SIG-M5 (cell line): Measurements from ENCODE around the gene ZBTB48.
"Not testable (repeated sequence)": the region's sequence is repeated elsewhere in the genome, so short reads cannot be mapped to it uniquely, and the experiment has no call there.

Experiments
- DNase-seq: peaks from one replicate; lab custom pipeline; 2025; lab: John Stamatoyannopoulos, UW

Gene ZBTB48

GRCh38 chr1:6579374-6580118 lies at the start of gene ZBTB48:
TSS of gene ZBTB48 (plus strand) at chr1:6579994. CDS start at chr1:6580610, 616 bp downstream.
- DNase-seq, result peak; percentile 71

GRCh38 chr1:6530504-6531160 lies 49.2 kb upstream of the ZBTB48 start:
- DNase-seq, result no peak

- DNase-seq, result no peak
Observed at GRCh38 chr1:6531996-6532395, 47.8 kb upstream of the ZBTB48 start.

- DNase-seq, result no peak
Observed at GRCh38 chr1:6534248-6534822, 45.5 kb upstream of the ZBTB48 start.

- DNase-seq, result no peak
Observed at GRCh38 chr1:6535214-6535613, 44.6 kb upstream of the ZBTB48 start.

- DNase-seq, result no peak
Observed at GRCh38 chr1:6536291-6536690, 43.5 kb upstream of the ZBTB48 start.

- no peak for DNase-seq
Observed at GRCh38 chr1:6538956-6539355, 40.8 kb upstream of the ZBTB48 start.

- DNase-seq, result no peak
Observed at GRCh38 chr1:6544831-6545230, 35.0 kb upstream of the ZBTB48 start.

GRCh38 chr1:6545276-6546112 lies 34.3 kb upstream of the ZBTB48 start:
- no peak for DNase-seq

- DNase-seq, result no peak
Observed at GRCh38 chr1:6546326-6546725, 33.5 kb upstream of the ZBTB48 start.

GRCh38 chr1:6547301-6547700 lies 32.5 kb upstream of the ZBTB48 start:
- no peak for DNase-seq

- peak; percentile 23 for DNase-seq
Observed at GRCh38 chr1:6554031-6554906, 25.5 kb upstream of the ZBTB48 start, which contains the start of gene NOL9. TSS of gene NOL9 (minus strand) at chr1:6554513. CDS start at chr1:6554502, 11 bp downstream.

GRCh38 chr1:6554907-6555778 lies 24.7 kb upstream of the ZBTB48 start, which contains the start of gene TAS1R1:
TSS of gene TAS1R1 (plus strand) at chr1:6555307. CDS start at chr1:6555374, 67 bp downstream.
- DNase-seq, result no peak

- no peak for DNase-seq
Observed at GRCh38 chr1:6557597-6557996, 22.2 kb upstream of the ZBTB48 start.

- DNase-seq, result not testable (repeated sequence)
Observed at GRCh38 chr1:6559161-6559560, 20.6 kb upstream of the ZBTB48 start.

GRCh38 chr1:6560267-6560666 lies 19.5 kb upstream of the ZBTB48 start:
- DNase-seq, result no peak

- DNase-seq, result no peak
Observed at GRCh38 chr1:6569033-6569432, 10.8 kb upstream of the ZBTB48 start.

GRCh38 chr1:6570100-6570499 lies 9.7 kb upstream of the ZBTB48 start:
- DNase-seq, result no peak

- no peak for DNase-seq
Observed at GRCh38 chr1:6570987-6571386, 8.8 kb upstream of the ZBTB48 start.
